HEK293 (cell line): Measurements from ENCODE around the gene ARMC8.

Experiments used
- CTCF ChIA-PET: fragments of 350-600 bp; formaldehyde crosslinking; extraction: SDS; loops from one replicate; lab custom pipeline; 2021; ENCODE audit warnings: antibody characterized with exemption; lab: Yijun Ruan, JAX
- POLR2A ChIA-PET: fragments of 300-600 bp; formaldehyde crosslinking; extraction: SDS; loops from one replicate; lab custom pipeline; 2020; ENCODE audit warnings: antibody characterized with exemption, inconsistent platforms; lab: Yijun Ruan, JAX
- H3K27ac ChIP-seq: fragments of 200-500 bp; sonication (Bioruptor generic); 2 replicates; pipeline ENCODE4 v1.5.1; 2014; ENCODE audit warnings: low read depth, low read length, control low read depth, inconsistent platforms; ENCODE audit errors: extremely low read depth
- H3K36me3 ChIP-seq, 2 experiments: fragments of 200-500 bp in 1 of 2; sonication (Bioruptor generic) in 1 of 2; 1 replicate in 1 of 2; 2 replicates in 1 of 2; pipeline ENCODE4 v1.5.1; 2014 to 2017; ENCODE audit warnings: inconsistent platforms in 2 of 2, low read length in 2 of 2; ENCODE audit not compliant: control insufficient read depth in 2 of 2, insufficient read depth in 1 of 2
- H3K4me1 ChIP-seq: fragments of 200-500 bp; sonication (Bioruptor generic); 2 replicates; pipeline ENCODE4 v1.5.1; 2014; ENCODE audit warnings: mild to moderate bottlenecking, low read length, inconsistent platforms; ENCODE audit not compliant: control insufficient read depth, insufficient read depth
- H3K4me3 ChIP-seq: 2 replicates; pipeline ENCODE4 v1.5.1; 2011; ENCODE audit warnings: low read depth, mild to moderate bottlenecking, control low read depth, low read length, moderate library complexity
- H3K9me3 ChIP-seq: fragments of 200-500 bp; sonication (Bioruptor generic); 2 replicates; pipeline ENCODE4 v1.5.1; 2014; ENCODE audit warnings: low read depth, low read length, inconsistent platforms; ENCODE audit not compliant: control insufficient read depth, insufficient read depth
- HOXD13 ChIP-seq: sonication (generic); formaldehyde crosslinking; IDR thresholded peaks from 2 replicates; pipeline ENCODE4 v1.8.0; 2022; ENCODE audit warnings: missing genetic modification reagents, borderline replicate concordance
- KLF8 ChIP-seq: fragments of 450-650 bp; formaldehyde crosslinking; IDR thresholded peaks from 2 replicates; pipeline ENCODE4 v1.5.1; 2016; ENCODE audit warnings: missing biosample characterization, missing genetic modification characterization
- PRDM6 ChIP-seq: fragments of 450-650 bp; formaldehyde crosslinking; IDR thresholded peaks from 2 replicates; pipeline ENCODE4 v1.5.1; 2017; ENCODE audit warnings: missing biosample characterization, missing genetic modification characterization
- TRIM28 ChIP-seq: IDR thresholded peaks from 2 replicates; pipeline ENCODE4 v1.6.1; 2011; ENCODE audit warnings: low read length, control low read depth, borderline replicate concordance
- ZBTB11 ChIP-seq: fragments of 450-650 bp; formaldehyde crosslinking; conservative IDR thresholded peaks from 2 replicates; pipeline ENCODE4 v1.5.1; 2016; ENCODE audit warnings: low read depth, missing biosample characterization, missing genetic modification characterization
- ZBTB17 ChIP-seq: fragments of 450-650 bp; formaldehyde crosslinking; IDR thresholded peaks from 2 replicates; pipeline ENCODE4 v1.5.1; 2016; ENCODE audit warnings: missing biosample characterization, missing genetic modification characterization
- ZBTB20 ChIP-seq: fragments of 450-650 bp; formaldehyde crosslinking; IDR thresholded peaks from 2 replicates; pipeline ENCODE4 v1.5.1; 2016; ENCODE audit warnings: missing biosample characterization, missing genetic modification characterization
- ZBTB48 ChIP-seq: fragments of 450-650 bp; formaldehyde crosslinking; IDR thresholded peaks from 2 replicates; pipeline ENCODE4 v1.5.1; 2016; ENCODE audit warnings: missing biosample characterization, missing genetic modification characterization
- ZBTB6 ChIP-seq: fragments of 450-650 bp; formaldehyde crosslinking; IDR thresholded peaks from 2 replicates; pipeline ENCODE4 v1.5.1; 2017; ENCODE audit warnings: missing biosample characterization, missing genetic modification characterization
- ZIC2 ChIP-seq: fragments of 450-650 bp; formaldehyde crosslinking; IDR thresholded peaks from 2 replicates; pipeline ENCODE4 v1.5.1; 2016; ENCODE audit warnings: missing biosample characterization, missing genetic modification characterization
- ZNF157 ChIP-seq: fragments of 450-650 bp; formaldehyde crosslinking; IDR thresholded peaks from 2 replicates; pipeline ENCODE4 v1.5.1; 2016; ENCODE audit warnings: missing biosample characterization, missing genetic modification characterization
- ZNF169 ChIP-seq: fragments of 450-650 bp; formaldehyde crosslinking; IDR thresholded peaks from 2 replicates; pipeline ENCODE4 v1.5.1; 2016; ENCODE audit warnings: missing biosample characterization, missing genetic modification characterization
- ZNF175 ChIP-seq: fragments of 450-650 bp; formaldehyde crosslinking; IDR thresholded peaks from 2 replicates; pipeline ENCODE4 v1.5.1; 2016; ENCODE audit warnings: missing biosample characterization, missing genetic modification characterization
- ZNF416 ChIP-seq: fragments of 450-650 bp; formaldehyde crosslinking; IDR thresholded peaks from 2 replicates; pipeline ENCODE4 v1.5.1; 2016; ENCODE audit warnings: missing biosample characterization, missing genetic modification characterization
- ZNF654 ChIP-seq: fragments of 450-650 bp; formaldehyde crosslinking; IDR thresholded peaks from 2 replicates; pipeline ENCODE4 v1.5.1; 2016; ENCODE audit warnings: low read depth, missing biosample characterization, missing genetic modification characterization
- ZNF701 ChIP-seq: fragments of 450-650 bp; formaldehyde crosslinking; IDR thresholded peaks from 2 replicates; pipeline ENCODE4 v1.5.1; 2016; ENCODE audit warnings: missing biosample characterization, missing genetic modification characterization
- ZNF777 ChIP-seq: fragments of 450-650 bp; formaldehyde crosslinking; IDR thresholded peaks from 2 replicates; pipeline ENCODE4 v1.5.1; 2017; ENCODE audit warnings: missing biosample characterization, missing genetic modification characterization, borderline replicate concordance
- ZSCAN23 ChIP-seq: fragments of 450-650 bp; formaldehyde crosslinking; IDR thresholded peaks from 2 replicates; pipeline ENCODE4 v1.5.1; 2016; ENCODE audit warnings: missing biosample characterization, missing genetic modification characterization
- ZSCAN30 ChIP-seq: fragments of 450-650 bp; IDR thresholded peaks from 2 replicates; pipeline ENCODE4 v1.5.1; 2018; ENCODE audit warnings: missing biosample characterization, mild to moderate bottlenecking, missing genetic modification characterization, moderate library complexity
- ZSCAN5A ChIP-seq: fragments of 450-650 bp; formaldehyde crosslinking; IDR thresholded peaks from 2 replicates; pipeline ENCODE4 v1.5.1; 2016; ENCODE audit warnings: missing biosample characterization, missing genetic modification characterization
- TF ChIP-seq, protein P1 (sequence below): fragments of 450-650 bp; formaldehyde crosslinking; optimal IDR thresholded peaks from 2 replicates; pipeline ENCODE3; 2016; ENCODE audit warnings: missing biosample characterization, mild to moderate bottlenecking, missing genetic modification characterization
- TF ChIP-seq, protein P2 (sequence below): fragments of 450-650 bp; formaldehyde crosslinking; IDR thresholded peaks from 2 replicates; pipeline ENCODE4 v1.5.1; 2016; ENCODE audit warnings: missing biosample characterization, missing genetic modification characterization
- TF ChIP-seq, protein P3 (sequence below): sonication (generic); formaldehyde crosslinking; IDR thresholded peaks from 2 replicates; pipeline ENCODE4 v1.8.1; 2022; ENCODE audit warnings: mild to moderate bottlenecking, moderate library complexity, missing genetic modification reagents

Gene ARMC8

DNA sequence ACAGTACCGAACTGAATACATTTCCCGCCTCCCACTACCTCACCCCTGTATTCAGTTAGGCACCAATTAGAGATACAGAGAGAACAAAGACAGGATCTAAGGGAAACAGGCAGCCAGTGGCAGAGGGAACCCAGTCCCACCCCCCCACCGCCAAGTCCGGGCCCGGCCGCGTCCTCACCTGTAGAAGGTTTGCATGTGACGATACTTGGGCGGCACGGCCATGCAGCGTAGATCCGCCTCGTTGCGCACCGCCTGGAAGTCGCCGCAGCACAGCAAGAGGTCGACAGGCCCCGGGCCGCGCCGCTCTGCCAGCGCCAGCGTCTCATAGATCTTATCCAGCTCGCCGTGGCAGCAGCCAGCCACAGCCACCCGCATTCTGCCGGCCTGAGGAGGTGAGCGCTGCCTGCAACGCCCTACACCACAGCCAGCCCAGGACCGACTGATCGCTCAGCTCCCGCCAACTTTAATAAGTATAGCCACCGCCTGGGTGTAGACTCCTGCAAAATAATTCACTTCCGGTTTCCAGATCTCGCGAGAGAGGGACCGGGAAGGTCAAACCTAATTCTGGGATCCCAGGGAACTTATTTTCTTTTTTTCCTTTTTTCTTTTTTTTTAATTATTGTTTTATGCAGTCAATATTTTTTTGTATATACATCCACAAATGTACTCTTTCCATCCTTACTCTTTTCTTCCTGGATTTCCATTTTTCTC is 12.5 kb upstream of the ARMC8 start, which contains the start of gene DBR1 (continued):
- TF ChIP-seq, protein P1, sequence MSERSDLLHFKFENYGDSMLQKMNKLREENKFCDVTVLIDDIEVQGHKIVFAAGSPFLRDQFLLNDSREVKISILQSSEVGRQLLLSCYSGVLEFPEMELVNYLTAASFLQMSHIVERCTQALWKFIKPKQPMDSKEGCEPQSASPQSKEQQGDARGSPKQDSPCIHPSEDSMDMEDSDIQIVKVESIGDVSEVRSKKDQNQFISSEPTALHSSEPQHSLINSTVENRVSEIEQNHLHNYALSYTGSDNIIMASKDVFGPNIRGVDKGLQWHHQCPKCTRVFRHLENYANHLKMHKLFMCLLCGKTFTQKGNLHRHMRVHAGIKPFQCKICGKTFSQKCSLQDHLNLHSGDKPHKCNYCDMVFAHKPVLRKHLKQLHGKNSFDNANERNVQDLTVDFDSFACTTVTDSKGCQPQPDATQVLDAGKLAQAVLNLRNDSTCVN (tag by site-specific recombination) = peak; percentile 39
- TF ChIP-seq ZBTB20 = peak; percentile 71
- peak; percentile 40; the same call in 1 of the 2 replicates for TF ChIP-seq TRIM28

DNA sequence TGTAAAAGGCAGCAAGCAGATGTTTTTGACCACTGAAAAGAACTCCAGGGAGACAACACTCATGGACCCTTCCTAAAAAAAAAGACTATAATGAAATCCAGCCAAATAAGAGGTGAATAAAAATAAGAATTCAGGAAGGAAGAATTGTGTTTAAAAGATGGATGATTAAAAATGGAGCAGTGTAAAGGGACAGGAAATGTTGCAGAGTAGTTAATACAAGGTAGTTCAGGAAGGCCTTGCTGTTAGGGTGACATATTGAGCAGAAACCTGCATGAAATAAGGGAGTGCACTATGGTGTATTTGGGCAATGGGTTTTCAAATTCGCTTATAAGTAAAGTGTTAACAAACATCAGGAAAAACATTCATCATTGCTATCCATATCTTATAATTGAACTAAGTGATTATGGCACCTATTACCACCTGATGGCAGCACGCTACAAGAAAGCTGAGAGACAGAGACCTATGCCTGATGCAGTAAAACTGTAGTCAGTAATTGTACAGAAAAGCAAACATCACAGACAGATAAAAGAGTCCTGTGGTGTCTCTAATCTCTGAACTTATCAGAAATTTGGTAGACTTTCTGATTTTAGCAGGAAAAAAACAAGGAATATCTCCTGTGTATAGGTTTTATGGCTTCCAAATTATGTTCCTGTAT is 6.6 kb upstream of the ARMC8 start:
- Histone ChIP-seq H3K4me1 (no peaks in the 10 kb centered on the region; the same call in 1 of the 2 replicates), H3K36me3 (no peaks in the 10 kb centered on the region), H3K9me3 (no peaks in the 10 kb centered on the region), H3K4me3 (no peak overlapping the region), H3K27ac (no peak overlapping the region)
- CTCF ChIA-PET = interaction anchor here (0.6 to 1.4 kb wide), 7 partner anchors 40 to 836 kb away, joined by 3 to 5 read pairs (median 3); no protein-coding TSS in a partner anchor
- POLR2A ChIA-PET = no interaction called here
- no peak for TF ChIP-seq KLF8 (tag by site-specific recombination)
- peak; percentile 65 for TF ChIP-seq PRDM6 (tag by site-specific recombination)
- no peak for TF ChIP-seq HOXD13 (CRISPR knock-in tag)
- TF ChIP-seq ZNF777 (tag by site-specific recombination) = no peak
- 0 out of 2 replicates have a peak, but pooled peaks have one; percentile 16 for TF ChIP-seq ZBTB17
- no peak for TF ChIP-seq ZBTB11 (tag by site-specific recombination)
- TF ChIP-seq, protein P2, sequence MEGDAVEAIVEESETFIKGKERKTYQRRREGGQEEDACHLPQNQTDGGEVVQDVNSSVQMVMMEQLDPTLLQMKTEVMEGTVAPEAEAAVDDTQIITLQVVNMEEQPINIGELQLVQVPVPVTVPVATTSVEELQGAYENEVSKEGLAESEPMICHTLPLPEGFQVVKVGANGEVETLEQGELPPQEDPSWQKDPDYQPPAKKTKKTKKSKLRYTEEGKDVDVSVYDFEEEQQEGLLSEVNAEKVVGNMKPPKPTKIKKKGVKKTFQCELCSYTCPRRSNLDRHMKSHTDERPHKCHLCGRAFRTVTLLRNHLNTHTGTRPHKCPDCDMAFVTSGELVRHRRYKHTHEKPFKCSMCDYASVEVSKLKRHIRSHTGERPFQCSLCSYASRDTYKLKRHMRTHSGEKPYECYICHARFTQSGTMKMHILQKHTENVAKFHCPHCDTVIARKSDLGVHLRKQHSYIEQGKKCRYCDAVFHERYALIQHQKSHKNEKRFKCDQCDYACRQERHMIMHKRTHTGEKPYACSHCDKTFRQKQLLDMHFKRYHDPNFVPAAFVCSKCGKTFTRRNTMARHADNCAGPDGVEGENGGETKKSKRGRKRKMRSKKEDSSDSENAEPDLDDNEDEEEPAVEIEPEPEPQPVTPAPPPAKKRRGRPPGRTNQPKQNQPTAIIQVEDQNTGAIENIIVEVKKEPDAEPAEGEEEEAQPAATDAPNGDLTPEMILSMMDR (tag by site-specific recombination) = 0 out of 2 replicates have a peak, but pooled peaks have one; percentile 28
- no peak for TF ChIP-seq ZSCAN5A (tag by site-specific recombination)
- TF ChIP-seq ZBTB48 = no peak
- no peak for TF ChIP-seq ZNF157 (tag by site-specific recombination)
- TF ChIP-seq ZNF701 = no peak
- TF ChIP-seq, protein P3, sequence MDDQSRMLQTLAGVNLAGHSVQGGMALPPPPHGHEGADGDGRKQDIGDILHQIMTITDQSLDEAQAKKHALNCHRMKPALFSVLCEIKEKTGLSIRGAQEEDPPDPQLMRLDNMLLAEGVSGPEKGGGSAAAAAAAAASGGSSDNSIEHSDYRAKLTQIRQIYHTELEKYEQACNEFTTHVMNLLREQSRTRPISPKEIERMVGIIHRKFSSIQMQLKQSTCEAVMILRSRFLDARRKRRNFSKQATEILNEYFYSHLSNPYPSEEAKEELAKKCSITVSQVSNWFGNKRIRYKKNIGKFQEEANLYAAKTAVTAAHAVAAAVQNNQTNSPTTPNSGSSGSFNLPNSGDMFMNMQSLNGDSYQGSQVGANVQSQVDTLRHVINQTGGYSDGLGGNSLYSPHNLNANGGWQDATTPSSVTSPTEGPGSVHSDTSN (CRISPR knock-in tag) = no peak
- TF ChIP-seq ZNF416 (tag by site-specific recombination) = no peak
- TF ChIP-seq ZBTB6 (tag by site-specific recombination) = no peak
- no peak for TF ChIP-seq ZNF175
- TF ChIP-seq ZNF169 (tag by site-specific recombination) = no peak
- no peak for TF ChIP-seq ZSCAN23 (tag by site-specific recombination)
- no peak for TF ChIP-seq ZIC2 (tag by site-specific recombination)
- TF ChIP-seq ZSCAN30 (tag by site-specific recombination) = no peak
- peak; percentile 79 for TF ChIP-seq ZNF654 (tag by site-specific recombination)
